ENCODE data around the gene NPAS4. TPM values are rescaled to one million over a fixed set of nuclear protein-coding genes. Genes with fewer than 3 reads are reported as not detected.

NPAS4 gene
- polyA plus RNA-seq, 1 experiment = 0.14 TPM

GRCh38 chr11:66475349-66476172 lies 54.7 kb downstream of the NPAS4 start:
- no peaks in the 10 kb centered on the region for H3K27me3 ChIP-seq (ENCODE audit: control insufficient read depth, insufficient read depth, low read length)
- ChIA-PET POLR2A (no interaction called here), CTCF (no interaction called here)
- H3K4me3 ChIP-seq (ENCODE audit: low read depth, low read length) = no peak overlapping the region
- no peak for TF ChIP-seq CTCF (IDR thresholded peaks at IDR 0.05; ENCODE audit: low read depth, low read length)
- no peak overlapping the region for H3K27ac ChIP-seq (ENCODE audit: low read depth, low read length)
- DNase-seq (ENCODE audit: low read depth, low spot score) = no peak
- no peaks in the 10 kb centered on the region; the same call in 1 of the 2 replicates for H3K9me3 ChIP-seq (ENCODE audit: control insufficient read depth, insufficient read depth, low read length)

Small RNA genes within 50 kb of the gene (small RNA-seq; reads per million reads assigned to genes)
- gene RF00017 (ENCODE audit: insufficient read length, low read depth) = not detected
- gene RF00416 (ENCODE audit: insufficient read length, low read depth) = not detected
- 13.7 reads per million, percentile 75 among the genes with 10 or more reads in this experiment for gene RNU1-84P (ENCODE audit: insufficient read length, low read depth)

Other genes starting within 250 kb of the NPAS4 start
- gene KLC2, start 163.3 kb upstream of the NPAS4 start, polyA plus RNA-seq (2011; rRNA removed) = 6.4 and 8.5 TPM in 2 replicates
- 127 and 183 TPM in 2 replicates for gene RAB1B, start 152.4 kb upstream of the NPAS4 start, polyA plus RNA-seq (2011; rRNA removed)
- gene CNIH2, start 142.9 kb upstream of the NPAS4 start, polyA plus RNA-seq (2011; rRNA removed) = 2.0 and 2.8 TPM in 2 replicates
- 126 and 140 TPM in 2 replicates for gene YIF1A, start 131.9 kb upstream of the NPAS4 start, polyA plus RNA-seq (2011; rRNA removed)
- not detected in 2 replicates for gene TMEM151A, start 129.1 kb upstream of the NPAS4 start, polyA plus RNA-seq (2011; rRNA removed)
- gene CD248, start 104.0 kb upstream of the NPAS4 start, polyA plus RNA-seq (2011; rRNA removed) = 105 and 128 TPM in 2 replicates
- gene RIN1, start 84.6 kb upstream of the NPAS4 start, polyA plus RNA-seq (2011; rRNA removed) = 6.7 and 9.0 TPM in 2 replicates
- 35.2 and 39.3 TPM in 2 replicates for gene BRMS1, start 75.9 kb upstream of the NPAS4 start, polyA plus RNA-seq (2011; rRNA removed)
- gene B4GAT1, start 73.4 kb upstream of the NPAS4 start, polyA plus RNA-seq (2011; rRNA removed) = 15.9 and 17.7 TPM in 2 replicates
- 0.16 and 0.46 TPM in 2 replicates for gene SLC29A2, start 49.3 kb upstream of the NPAS4 start, polyA plus RNA-seq (2011; rRNA removed)
- gene MRPL11, start 17.8 kb downstream of the NPAS4 start, polyA plus RNA-seq (2011; rRNA removed) = 43.1 and 55.1 TPM in 2 replicates
- 4.6 and 5.6 TPM in 2 replicates for gene PELI3, start 45.9 kb downstream of the NPAS4 start, polyA plus RNA-seq (2011; rRNA removed)
- 54.6 and 60.2 TPM in 2 replicates for gene DPP3, start 59.4 kb downstream of the NPAS4 start, polyA plus RNA-seq (2011; rRNA removed)
- 17.7 and 21.1 TPM in 2 replicates for gene BBS1, start 89.6 kb downstream of the NPAS4 start, polyA plus RNA-seq (2011; rRNA removed)
- gene ZDHHC24, start 125.0 kb downstream of the NPAS4 start, polyA plus RNA-seq (2011; rRNA removed) = 6.2 and 6.8 TPM in 2 replicates
- gene ACTN3, start 125.9 kb downstream of the NPAS4 start, polyA plus RNA-seq (2011; rRNA removed) = 0.11 TPM in 2 replicates
- 24.3 and 28.1 TPM in 2 replicates for gene CTSF, start 147.6 kb downstream of the NPAS4 start, polyA plus RNA-seq (2011; rRNA removed)
- gene CCDC87, start 172.0 kb downstream of the NPAS4 start, polyA plus RNA-seq (2011; rRNA removed) = 0.11 and 0.19 TPM in 2 replicates
- gene CCS, start 172.2 kb downstream of the NPAS4 start, polyA plus RNA-seq (2011; rRNA removed) = 26.7 and 30.3 TPM in 2 replicates
- gene RBM14, start 195.6 kb downstream of the NPAS4 start, polyA plus RNA-seq (2011; rRNA removed) = 21.4 and 25.0 TPM in 2 replicates
- 234 and 272 TPM in 2 replicates for gene RBM4, start 217.7 kb downstream of the NPAS4 start, polyA plus RNA-seq (2011; rRNA removed)

All from AG04450 (cell line).